ENCODE data around the gene SPARC.

GRCh38 chr5:151657114-151657513, 29.6 kb downstream of the SPARC start:
- TF ChIP-seq EGR1 (IDR thresholded peaks at IDR 0.05) (no peak), EP300 (IDR thresholded peaks at IDR 0.05; ENCODE audit: borderline replicate concordance) (no peak)

All from Ishikawa (cell line).